Measurements from ENCODE around the gene NCS1. TPM values are rescaled to one million over a fixed set of nuclear protein-coding genes. Genes with fewer than 3 reads are reported as not detected.

NCS1 gene
- total RNA-seq, 4 donors from 2014 or later, result 11.6 to 32.5 (median 24.3) TPM

DNA sequence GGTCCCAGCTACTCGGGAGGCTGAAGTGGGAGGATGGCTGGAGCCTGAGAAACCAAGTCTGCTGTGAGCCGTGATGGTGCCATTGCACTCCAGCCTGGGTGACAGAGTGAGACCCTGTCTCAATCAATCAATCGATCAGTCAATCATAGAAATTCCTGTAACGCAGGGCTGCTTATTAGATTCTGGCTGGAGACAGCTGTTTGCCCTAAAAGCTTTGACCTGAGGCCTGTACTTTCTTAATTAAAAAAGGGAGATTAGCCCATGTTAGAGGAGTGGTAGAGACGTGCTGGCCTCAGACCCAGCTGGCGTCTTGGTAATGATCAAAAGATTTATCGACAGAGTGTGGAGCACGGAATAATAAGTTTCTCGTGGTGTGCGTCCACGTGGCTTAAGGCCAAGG is 52.9 kb downstream of the NCS1 start:
- no peaks in the 10 kb centered on the region for H3K9me3 ChIP-seq
- no peak overlapping the region for H3K27ac ChIP-seq
- H3K27me3 ChIP-seq, result no peaks in the 10 kb centered on the region
- no peak for DNase-seq (ENCODE audit: low spot score in 2 of 2)
- 93% methylated on average over 11 of the region's 11 CpGs for WGBS
- H3K4me3 ChIP-seq, result no peak overlapping the region
- no peaks in the 10 kb centered on the region for H3K4me1 ChIP-seq
- TF ChIP-seq, protein P1, sequence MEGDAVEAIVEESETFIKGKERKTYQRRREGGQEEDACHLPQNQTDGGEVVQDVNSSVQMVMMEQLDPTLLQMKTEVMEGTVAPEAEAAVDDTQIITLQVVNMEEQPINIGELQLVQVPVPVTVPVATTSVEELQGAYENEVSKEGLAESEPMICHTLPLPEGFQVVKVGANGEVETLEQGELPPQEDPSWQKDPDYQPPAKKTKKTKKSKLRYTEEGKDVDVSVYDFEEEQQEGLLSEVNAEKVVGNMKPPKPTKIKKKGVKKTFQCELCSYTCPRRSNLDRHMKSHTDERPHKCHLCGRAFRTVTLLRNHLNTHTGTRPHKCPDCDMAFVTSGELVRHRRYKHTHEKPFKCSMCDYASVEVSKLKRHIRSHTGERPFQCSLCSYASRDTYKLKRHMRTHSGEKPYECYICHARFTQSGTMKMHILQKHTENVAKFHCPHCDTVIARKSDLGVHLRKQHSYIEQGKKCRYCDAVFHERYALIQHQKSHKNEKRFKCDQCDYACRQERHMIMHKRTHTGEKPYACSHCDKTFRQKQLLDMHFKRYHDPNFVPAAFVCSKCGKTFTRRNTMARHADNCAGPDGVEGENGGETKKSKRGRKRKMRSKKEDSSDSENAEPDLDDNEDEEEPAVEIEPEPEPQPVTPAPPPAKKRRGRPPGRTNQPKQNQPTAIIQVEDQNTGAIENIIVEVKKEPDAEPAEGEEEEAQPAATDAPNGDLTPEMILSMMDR (IDR thresholded peaks at IDR 0.05), result no peak
- TF ChIP-seq POLR2AphosphoS5 (IDR thresholded peaks at IDR 0.05) (no peak), POLR2A (IDR thresholded peaks at IDR 0.05) (no peak), EP300 (IDR thresholded peaks at IDR 0.05) (no peak)
- H3K36me3 ChIP-seq, result peaks cover 34% of the 10 kb centered on the region

DNA sequence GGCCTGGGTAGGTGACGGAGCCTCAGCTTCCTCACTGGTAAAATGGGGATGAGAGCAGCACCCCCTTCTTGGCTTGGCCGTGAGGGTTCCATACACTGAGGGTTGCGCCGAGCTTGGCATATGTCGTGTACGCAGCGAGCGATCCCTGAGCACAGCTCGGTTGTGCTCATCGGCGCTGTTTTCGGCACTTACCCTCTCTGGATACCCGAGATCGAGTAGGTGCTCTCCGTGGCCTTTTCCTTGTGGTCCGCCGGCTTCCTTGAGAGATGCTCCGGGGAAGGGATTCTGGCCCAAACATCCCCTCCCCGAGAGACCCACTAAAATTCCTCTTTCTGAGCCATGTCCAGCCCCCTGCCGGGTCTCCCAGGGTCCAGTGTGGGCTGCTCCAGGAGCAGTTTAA is 53.4 kb downstream of the NCS1 start:
- no peak overlapping the region for H3K27ac ChIP-seq
- no peaks in the 10 kb centered on the region for H3K27me3 ChIP-seq
- H3K9me3 ChIP-seq, result no peaks in the 10 kb centered on the region
- no peak overlapping the region for H3K4me3 ChIP-seq
- no peak for DNase-seq (ENCODE audit: low spot score in 2 of 2)
- peaks cover 34% of the 10 kb centered on the region for H3K36me3 ChIP-seq
- no peaks in the 10 kb centered on the region for H3K4me1 ChIP-seq
- TF ChIP-seq POLR2AphosphoS5 (IDR thresholded peaks at IDR 0.05) (no peak), POLR2A (IDR thresholded peaks at IDR 0.05) (no peak), EP300 (IDR thresholded peaks at IDR 0.05) (no peak)
- TF ChIP-seq, protein P1 (IDR thresholded peaks at IDR 0.05), result no peak
- WGBS, result 97% methylated on average over 20 of the region's 20 CpGs

DNA sequence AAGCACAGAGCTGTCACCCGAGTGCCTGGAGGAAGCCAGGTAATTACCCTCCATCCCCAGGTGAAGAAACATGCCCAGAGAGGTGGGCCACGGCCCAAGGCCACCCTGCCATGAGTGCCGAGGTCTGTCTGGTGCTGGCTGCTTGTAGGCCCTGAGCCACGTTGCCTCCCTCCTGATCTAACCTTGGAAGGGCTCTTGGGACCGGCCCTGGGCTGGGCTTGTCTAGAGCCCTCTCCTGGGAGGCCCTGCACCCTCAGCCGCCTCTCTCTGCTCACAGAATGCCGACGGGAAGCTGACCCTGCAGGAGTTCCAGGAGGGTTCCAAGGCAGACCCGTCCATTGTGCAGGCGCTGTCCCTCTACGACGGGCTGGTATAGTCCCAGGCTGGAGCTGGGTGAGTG is 53.9 kb downstream of the NCS1 start:
- no peak for DNase-seq (ENCODE audit: low spot score in 2 of 2)
- no peak for TF ChIP-seq EP300 (IDR thresholded peaks at IDR 0.05)
- Histone ChIP-seq H3K4me3 (no peak overlapping the region), H3K36me3 (peaks cover 34% of the 10 kb centered on the region), H3K27ac (no peak overlapping the region), H3K27me3 (no peaks in the 10 kb centered on the region), H3K9me3 (no peaks in the 10 kb centered on the region), H3K4me1 (no peaks in the 10 kb centered on the region)
- 90% methylated on average over 2 of the region's 12 CpGs for WGBS

- WGBS, result 98% methylated on average over 3 of the region's 3 CpGs
- peaks cover 37% of the 10 kb centered on the region for H3K36me3 ChIP-seq
Observed at GRCh38 chr9:130227833-130228232, 55.6 kb downstream of the NCS1 start.

GRCh38 chr9:130229759-130230158 is 57.6 kb downstream of the NCS1 start:
- Histone ChIP-seq H3K9me3 (no peaks in the 10 kb centered on the region), H3K27ac (no peak overlapping the region), H3K4me1 (no peaks in the 10 kb centered on the region), H3K36me3 (peaks cover 46% of the 10 kb centered on the region), H3K27me3 (no peaks in the 10 kb centered on the region), H3K4me3 (no peak overlapping the region)
- no peak for TF ChIP-seq EP300 (IDR thresholded peaks at IDR 0.05)
- TF ChIP-seq, protein P1 (IDR thresholded peaks at IDR 0.05), result no peak
- no peak for TF ChIP-seq POLR2A (IDR thresholded peaks at IDR 0.05)
- TF ChIP-seq POLR2AphosphoS5 (IDR thresholded peaks at IDR 0.05), result no peak
- DNase-seq (ENCODE audit: low spot score in 2 of 2), result no peak
- 78% methylated on average over 3 of the region's 3 CpGs for WGBS

More at GRCh38 chr9:130227833-130228232, 55.6 kb downstream of the NCS1 start:
- no peak for DNase-seq (ENCODE audit: low spot score in 2 of 2)
- no peaks in the 10 kb centered on the region for H3K27me3 ChIP-seq
- no peak overlapping the region for H3K4me3 ChIP-seq
- TF ChIP-seq EP300 (IDR thresholded peaks at IDR 0.05), result no peak
- TF ChIP-seq, protein P1 (IDR thresholded peaks at IDR 0.05), result no peak
- no peak for TF ChIP-seq POLR2AphosphoS5 (IDR thresholded peaks at IDR 0.05)
- TF ChIP-seq POLR2A (IDR thresholded peaks at IDR 0.05), result no peak
- no peak overlapping the region for H3K27ac ChIP-seq
- no peaks in the 10 kb centered on the region for H3K4me1 ChIP-seq
- H3K9me3 ChIP-seq, result no peaks in the 10 kb centered on the region

DNA sequence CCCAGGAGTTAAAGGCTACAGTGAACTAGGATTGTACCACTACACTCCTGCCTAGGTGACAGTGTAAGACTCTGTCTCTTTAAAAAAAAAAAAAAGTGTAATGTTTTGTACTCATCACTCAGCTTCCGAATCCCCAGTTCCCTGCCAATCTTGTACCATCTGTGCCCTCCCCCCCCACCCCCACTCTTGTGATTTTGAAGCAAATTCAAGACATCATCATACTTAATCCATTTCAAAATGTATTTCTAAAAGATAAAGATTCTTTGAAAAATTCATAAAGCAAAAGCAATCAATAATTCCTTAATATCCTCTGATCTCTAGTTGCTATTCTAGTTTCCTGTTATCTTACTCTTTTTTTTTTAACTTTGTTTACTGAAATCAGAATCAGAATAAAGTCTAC is 58.4 kb downstream of the NCS1 start:
- TF ChIP-seq POLR2A (IDR thresholded peaks at IDR 0.05) (no peak), POLR2AphosphoS5 (IDR thresholded peaks at IDR 0.05) (no peak), EP300 (IDR thresholded peaks at IDR 0.05) (no peak)
- TF ChIP-seq, protein P1 (IDR thresholded peaks at IDR 0.05), result no peak
- H3K4me3 ChIP-seq, result no peak overlapping the region
- 31% methylated on average over 1 of the region's 1 CpG for WGBS
- H3K9me3 ChIP-seq, result no peaks in the 10 kb centered on the region
- no peak overlapping the region for H3K27ac ChIP-seq
- H3K27me3 ChIP-seq, result no peaks in the 10 kb centered on the region
- H3K36me3 ChIP-seq, result peaks cover 42% of the 10 kb centered on the region
- no peak for DNase-seq (ENCODE audit: low spot score in 2 of 2)
- H3K4me1 ChIP-seq, result peaks cover 2% of the 10 kb centered on the region
